ENCODE measurements around the gene CDK5RAP1.

Gene CDK5RAP1

GRCh38 chr20:33377366-33377765 lies 24.0 kb downstream of the CDK5RAP1 start:
- TF ChIP-seq POLR2A (IDR thresholded peaks at IDR 0.05; ENCODE audit: extremely low read depth, insufficient read length) (no peak), MAX (IDR thresholded peaks at IDR 0.05; ENCODE audit: low read depth, low read length) (no peak), CTCF (IDR thresholded peaks at IDR 0.05; ENCODE audit: low read depth, low read length) (no peak), MYC (IDR thresholded peaks at IDR 0.05; ENCODE audit: low read depth, low read length) (no peak)
- no peak overlapping the region for H3K4me3 ChIP-seq (ENCODE audit: low read depth, low read length)
- DNase-seq (ENCODE audit: low read depth) = no peak

- H3K4me3 ChIP-seq (ENCODE audit: low read depth, low read length) = no peak overlapping the region
- no peak for DNase-seq (ENCODE audit: low read depth)
- no peak for TF ChIP-seq POLR2A (IDR thresholded peaks at IDR 0.05; ENCODE audit: extremely low read depth, insufficient read length)
- no peak for TF ChIP-seq MYC (IDR thresholded peaks at IDR 0.05; ENCODE audit: low read depth, low read length)
- no peak for TF ChIP-seq CTCF (IDR thresholded peaks at IDR 0.05; ENCODE audit: low read depth, low read length)
- TF ChIP-seq MAX (IDR thresholded peaks at IDR 0.05; ENCODE audit: low read depth, low read length) = no peak
These were observed 27.3 kb downstream of the CDK5RAP1 start for GRCh38 chr20:33373735-33374605.

GRCh38 chr20:33372993-33373441 lies 28.3 kb downstream of the CDK5RAP1 start:
- H3K4me3 ChIP-seq (ENCODE audit: low read depth, low read length) = no peak overlapping the region
- no peak for DNase-seq (ENCODE audit: low read depth)
- TF ChIP-seq CTCF (IDR thresholded peaks at IDR 0.05; ENCODE audit: low read depth, low read length) = no peak
- no peak for TF ChIP-seq POLR2A (IDR thresholded peaks at IDR 0.05; ENCODE audit: extremely low read depth, insufficient read length)
- TF ChIP-seq MAX (IDR thresholded peaks at IDR 0.05; ENCODE audit: low read depth, low read length) = no peak
- TF ChIP-seq MYC (IDR thresholded peaks at IDR 0.05; ENCODE audit: low read depth, low read length) = no peak

GRCh38 chr20:33370291-33370690 lies 31.0 kb downstream of the CDK5RAP1 start:
- H3K4me3 ChIP-seq (ENCODE audit: low read depth, low read length) = no peak overlapping the region
- DNase-seq (ENCODE audit: low read depth) = no peak
- no peak for TF ChIP-seq MYC (IDR thresholded peaks at IDR 0.05; ENCODE audit: low read depth, low read length)
- no peak for TF ChIP-seq POLR2A (IDR thresholded peaks at IDR 0.05; ENCODE audit: extremely low read depth, insufficient read length)
- no peak for TF ChIP-seq MAX (IDR thresholded peaks at IDR 0.05; ENCODE audit: low read depth, low read length)
- TF ChIP-seq CTCF (IDR thresholded peaks at IDR 0.05; ENCODE audit: low read depth, low read length) = no peak

- TF ChIP-seq MYC (IDR thresholded peaks at IDR 0.05; ENCODE audit: low read depth, low read length) (no peak), POLR2A (IDR thresholded peaks at IDR 0.05; ENCODE audit: extremely low read depth, insufficient read length) (no peak), MAX (IDR thresholded peaks at IDR 0.05; ENCODE audit: low read depth, low read length) (no peak)
- no peak for DNase-seq (ENCODE audit: low read depth)
These were observed 38.4 kb downstream of the CDK5RAP1 start for GRCh38 chr20:33362898-33363297.

More at GRCh38 chr20:33362898-33363297, 38.4 kb downstream of the CDK5RAP1 start:
- H3K4me3 ChIP-seq (ENCODE audit: low read depth, low read length) = no peak overlapping the region
